B cell (primary cell): ENCODE results near the gene IFIT2. TPM values are rescaled to one million over a fixed set of nuclear protein-coding genes. Genes with fewer than 3 reads are reported as not detected.

Experiments used
- ATAC-seq: fragments of 200-7000 bp; cut with Tn5 transposase; one replicate; pipeline ENCODE4 v1.10.0; 2021; ENCODE audit warnings: low read depth, mild to moderate bottlenecking, moderate number of reproducible peaks, moderate library complexity
- CTCF ChIA-PET: fragments of 350-600 bp; sonication (Branson Sonifier 250); formaldehyde crosslinking; loops from one replicate; lab custom pipeline; 2021; ENCODE audit warnings: antibody characterized with exemption, inconsistent platforms; lab: Charles Lee
- POLR2A ChIA-PET: fragments of 350-600 bp; sonication (Branson Sonifier 250); formaldehyde crosslinking; loops from one replicate; lab custom pipeline; 2021; ENCODE audit warnings: antibody characterized with exemption; lab: Charles Lee
- DNase-seq: peaks from one replicate; pipeline ENCODE4 v3.0.0; 2013
- H2AFZ ChIP-seq: 2 replicates; pipeline ENCODE4 v1.6.1; 2012; ENCODE audit warnings: mild to moderate bottlenecking, low read depth, low read length; ENCODE audit not compliant: insufficient read depth, poor library complexity, severe bottlenecking
- H3K27ac ChIP-seq, 2 donors: 1 replicate in 1 of 2; 2 replicates in 1 of 2; pipeline ENCODE4 v1.5.1; 2012 to 2013; ENCODE audit warnings: low read length in 2 of 2, mild to moderate bottlenecking in 2 of 2, moderate library complexity in 1 of 2
- H3K27me3 ChIP-seq, 4 experiments: fragments of 200-600 bp in 1 of 4; sonication (generic) in 1 of 4; replicated peaks in 1 of 4; 1 replicate in 2 of 4; 2 replicates in 2 of 4; pipeline versions ENCODE4 v1.6.1 to v1.7.0; 2013 to 2016; ENCODE audit warnings: low read length in 3 of 4, mild to moderate bottlenecking in 2 of 4, mixed read lengths in 1 of 4, moderate library complexity in 1 of 4; ENCODE audit not compliant: insufficient read depth in 4 of 4, control insufficient read depth in 3 of 4; ENCODE audit errors: control extremely low read depth in 1 of 4
- H3K36me3 ChIP-seq, 2 experiments: replicated peaks in 1 of 2; 1 replicate in 1 of 2; 2 replicates in 1 of 2; pipeline versions ENCODE4 v1.6.1 to v1.7.1; 2013; ENCODE audit warnings: low read length in 1 of 2; ENCODE audit not compliant: insufficient read depth in 2 of 2, control insufficient read depth in 1 of 2; ENCODE audit errors: control extremely low read depth in 1 of 2, extremely low read depth in 1 of 2
- H3K4me1 ChIP-seq, 2 donors: fragments of 200-600 bp in 1 of 2; sonication (generic) in 1 of 2; 1 replicate in 1 of 2; 2 replicates in 1 of 2; pipeline versions ENCODE4 v1.5.1 to v1.6.1; 2013 to 2017; ENCODE audit warnings: low read length in 2 of 2; ENCODE audit not compliant: control insufficient read depth in 2 of 2, insufficient read depth in 2 of 2
- H3K4me2 ChIP-seq: replicated peaks from 2 replicates; pipeline ENCODE3; 2012; ENCODE audit warnings: mild to moderate bottlenecking, low read depth, low read length; ENCODE audit not compliant: poor library complexity, severe bottlenecking
- H3K4me3 ChIP-seq, 5 experiments: fragments of 200-600 bp in 1 of 5; sonication (generic) in 1 of 5; 1 replicate in 3 of 5; 2 replicates in 2 of 5; pipeline versions ENCODE4 v1.5.1 to v1.7.0; 2011 to 2016; ENCODE audit warnings: low read length in 4 of 5, mild to moderate bottlenecking in 4 of 5, low read depth in 2 of 5, control low read depth in 1 of 5, moderate library complexity in 1 of 5; ENCODE audit not compliant: insufficient read depth in 1 of 5; ENCODE audit errors: control extremely low read depth in 1 of 5, extremely low read depth in 1 of 5
- H3K79me2 ChIP-seq: fragments of 200-600 bp; sonication (generic); one replicate; pipeline ENCODE4 v1.6.0; 2016; ENCODE audit warnings: low read length; ENCODE audit not compliant: control insufficient read depth, insufficient read depth
- H3K9ac ChIP-seq: fragments of 200-600 bp; sonication (generic); 2 replicates; pipeline ENCODE4 v1.6.1; 2017; ENCODE audit warnings: mild to moderate bottlenecking, low read length, moderate library complexity
- H3K9me3 ChIP-seq, 3 donors: one replicate each; pipeline versions ENCODE4 v1.6.1 to v1.7.1; 2013; ENCODE audit warnings: low read length in 2 of 3; ENCODE audit not compliant: control insufficient read depth in 2 of 3, insufficient read depth in 1 of 3; ENCODE audit errors: control extremely low read depth in 1 of 3
- H4K20me1 ChIP-seq: 2 replicates; pipeline ENCODE4 v1.6.0; 2012; ENCODE audit warnings: mild to moderate bottlenecking, low read length; ENCODE audit not compliant: insufficient read depth, control insufficient read depth, poor library complexity, severe bottlenecking
- H3K27ac Mint-ChIP-seq: one replicate; pipeline ENCODE4 v1.8.0; 2021; ENCODE audit warnings: mixed read lengths
- H3K27me3 Mint-ChIP-seq: one replicate; pipeline ENCODE4 v1.8.0; 2021; ENCODE audit warnings: mixed read lengths
- H3K4me1 Mint-ChIP-seq: one replicate; pipeline ENCODE4 v1.8.0; 2021; ENCODE audit warnings: mixed read lengths
- H3K4me3 Mint-ChIP-seq: one replicate; pipeline ENCODE4 v1.8.0; 2021; ENCODE audit warnings: mixed read lengths
- H3K9me3 Mint-ChIP-seq: one replicate; pipeline ENCODE4 v1.8.0; 2022; ENCODE audit warnings: mixed read lengths; ENCODE audit not compliant: insufficient read depth
- CTCF ChIP-seq: fragments of 200-600 bp; IDR thresholded peaks from one replicate; pipeline ENCODE4 v1.8.0; 2022; ENCODE audit warnings: antibody characterized with exemption, mild to moderate bottlenecking
- EZH2 ChIP-seq: IDR thresholded peaks from 2 replicates; pipeline ENCODE4 v1.6.1; 2012; ENCODE audit warnings: borderline replicate concordance, low read depth, mild to moderate bottlenecking, moderate library complexity, low read length; ENCODE audit not compliant: insufficient read depth, poor library complexity, severe bottlenecking
- WGBS: methylation state at CpG from one replicate; pipeline ENCODE4 v1.1.5; 2013; ENCODE audit warnings: missing lambda C conversion rate; ENCODE audit not compliant: insufficient coverage; 5-methylcytosine and 5-hydroxymethylcytosine counted together
- intact Hi-C: fragments of 100-400 bp; cut with micrococcal nuclease; formaldehyde crosslinking; loops from one replicate; pipeline ENCODE4 v1.10.0; 2022
- polyA plus RNA-seq: library from polyadenylated mRNA; depleted of rRNA; stranded (reverse); fragments of >200 nt; gene quantifications from 2 replicates; pipeline ENCODE4 v1.2.3, GENCODE V29; 2012
- total RNA-seq, 2 donors: library from RNA; stranded (reverse); fragments of 120-200 nt in 1 of 2; gene quantifications; 1 replicate in 1 of 2; 2 replicates in 1 of 2; pipeline versions ENCODE4 v1.2.3 to v1.2.4, GENCODE V29; 2013 to 2022

IFIT2 gene
- total and polyA plus RNA-seq, 2 donors (not counting 1 experiment from before 2014, with no cell fraction given), result 3.6 to 12.4 TPM

- peak overlapping the region; percentile 70 to 91 for H3K27ac ChIP-seq
- H4K20me1 ChIP-seq, result no peaks in the 10 kb centered on the region
- WGBS, result 0% methylated on average over 5 of the region's 5 CpGs
- peaks cover 41 to 67% of the 10 kb centered on the region in 2 donors for H3K4me1 ChIP-seq
- CTCF ChIA-PET, result interaction anchor here (0.7 to 1.7 kb wide), 4 partner anchors 30 to 86 kb away, joined by 3 to 7 read pairs (median 5); partner anchors contain the start of genes IFIT2 and IFIT5
- H3K27me3 Mint-ChIP-seq, result no peaks in the 10 kb centered on the region
- ATAC-seq (peak; percentile 55), DNase-seq (peak; percentile 79)
- no peaks in the 10 kb centered on the region for H3K9me3 Mint-ChIP-seq
- H2AFZ ChIP-seq, result peak overlapping the region; percentile 56
- H3K27ac Mint-ChIP-seq, result peak overlapping the region; percentile 87
- H3K4me3 ChIP-seq, result peak overlapping the region; percentile 27 to 68 (median 42)
- H3K4me3 Mint-ChIP-seq, result peak overlapping the region; percentile 81
- peaks cover 54% of the 10 kb centered on the region for H3K4me1 Mint-ChIP-seq
- POLR2A ChIA-PET, result interaction anchor here (1.1 to 1.4 kb wide), 2 partner anchors 30 to 82 kb away, joined by 6 to 7 read pairs; partner anchors contain the start of genes IFIT2 and IFIT5
- peak overlapping the region; percentile 63 for H3K9ac ChIP-seq
- no peaks in the 10 kb centered on the region for H3K27me3 ChIP-seq
- no peaks in the 10 kb centered on the region for H3K9me3 ChIP-seq
- intact Hi-C loops, result loop anchor here (1.0 kb wide), 3 partner anchors 31 to 82 kb away; partner anchors contain the start of genes IFIT1 and IFIT5
- H3K4me2 ChIP-seq, result peak overlapping the region; percentile 78
- H3K79me2 ChIP-seq, result peaks cover 31% of the 10 kb centered on the region
- TF ChIP-seq CTCF, result no peak
- TF ChIP-seq EZH2, result no peak
- peaks cover 0 to 3% of the 10 kb centered on the region in 2 experiments for H3K36me3 ChIP-seq
These were observed 30.3 kb downstream of the IFIT2 start for GRCh38 chr10:89332123-89332633.

- WGBS, result no CpG with 5 or more reads among the region's 3 CpGs
- H3K4me3 ChIP-seq, result no peak overlapping the region
- H3K27me3 ChIP-seq, result no peaks in the 10 kb centered on the region
- H3K9me3 ChIP-seq, result no peaks in the 10 kb centered on the region
- DNase-seq (no peak), ATAC-seq (no peak)
- TF ChIP-seq EZH2 (no peak), CTCF (no peak)
- Mint-ChIP-seq H3K27me3 (no peaks in the 10 kb centered on the region), H3K4me1 (peaks cover 36% of the 10 kb centered on the region), H3K4me3 (no peak overlapping the region), H3K27ac (peak overlapping the region; percentile 39), H3K9me3 (no peaks in the 10 kb centered on the region)
- intact Hi-C loops, result no loop called here
- no peak overlapping the region for H2AFZ ChIP-seq
- H3K27ac ChIP-seq, result peak overlapping the region in 1 of 2 donors; percentile 45
- peaks cover 27% of the 10 kb centered on the region for H3K79me2 ChIP-seq
- H4K20me1 ChIP-seq, result no peaks in the 10 kb centered on the region
- CTCF ChIA-PET, result interaction anchor here (0.5 to 0.7 kb wide), 2 partner anchors 10 to 1915 kb away, joined by 3 to 6 read pairs; no protein-coding TSS in a partner anchor
- peaks cover 0 to 19% of the 10 kb centered on the region in 2 experiments for H3K36me3 ChIP-seq
- no peak overlapping the region for H3K9ac ChIP-seq
- POLR2A ChIA-PET, result no interaction called here
- peaks cover 25 to 47% of the 10 kb centered on the region in 2 donors for H3K4me1 ChIP-seq
- no peak overlapping the region for H3K4me2 ChIP-seq
These were observed 33.4 kb downstream of the IFIT2 start for GRCh38 chr10:89335226-89335625.
